Measurements from ENCODE around the gene BIRC7.

BIRC7 gene

GRCh38 chr20:63187338-63188158 lies 48.2 kb upstream of the BIRC7 start:
- no peaks in the 10 kb centered on the region for H3K4me1 ChIP-seq (ENCODE audit: insufficient read depth, low read length, severe bottlenecking)
- H3K79me2 ChIP-seq (ENCODE audit: insufficient read depth, low read length) = no peaks in the 10 kb centered on the region
- H3K27me3 ChIP-seq (ENCODE audit: insufficient read depth, low read length) = no peaks in the 10 kb centered on the region
- H4K20me1 ChIP-seq (ENCODE audit: insufficient read depth, low read length) = no peaks in the 10 kb centered on the region
- no peak overlapping the region for H3K27ac ChIP-seq (ENCODE audit: low read depth, low read length, poor library complexity, severe bottlenecking)
- no peaks in the 10 kb centered on the region for H3K9me2 ChIP-seq (ENCODE audit: low read depth, low read length)
- no peaks in the 10 kb centered on the region for H3K36me3 ChIP-seq (ENCODE audit: insufficient read depth, low read length)
- TF ChIP-seq EZH2 (IDR thresholded peaks at IDR 0.05; ENCODE audit: borderline replicate concordance, low read length) = no peak
- TF ChIP-seq, protein P1, sequence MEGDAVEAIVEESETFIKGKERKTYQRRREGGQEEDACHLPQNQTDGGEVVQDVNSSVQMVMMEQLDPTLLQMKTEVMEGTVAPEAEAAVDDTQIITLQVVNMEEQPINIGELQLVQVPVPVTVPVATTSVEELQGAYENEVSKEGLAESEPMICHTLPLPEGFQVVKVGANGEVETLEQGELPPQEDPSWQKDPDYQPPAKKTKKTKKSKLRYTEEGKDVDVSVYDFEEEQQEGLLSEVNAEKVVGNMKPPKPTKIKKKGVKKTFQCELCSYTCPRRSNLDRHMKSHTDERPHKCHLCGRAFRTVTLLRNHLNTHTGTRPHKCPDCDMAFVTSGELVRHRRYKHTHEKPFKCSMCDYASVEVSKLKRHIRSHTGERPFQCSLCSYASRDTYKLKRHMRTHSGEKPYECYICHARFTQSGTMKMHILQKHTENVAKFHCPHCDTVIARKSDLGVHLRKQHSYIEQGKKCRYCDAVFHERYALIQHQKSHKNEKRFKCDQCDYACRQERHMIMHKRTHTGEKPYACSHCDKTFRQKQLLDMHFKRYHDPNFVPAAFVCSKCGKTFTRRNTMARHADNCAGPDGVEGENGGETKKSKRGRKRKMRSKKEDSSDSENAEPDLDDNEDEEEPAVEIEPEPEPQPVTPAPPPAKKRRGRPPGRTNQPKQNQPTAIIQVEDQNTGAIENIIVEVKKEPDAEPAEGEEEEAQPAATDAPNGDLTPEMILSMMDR (IDR thresholded peaks at IDR 0.05; ENCODE audit: low read length) = no peak
- H2AFZ ChIP-seq (ENCODE audit: low read length) = no peak overlapping the region
- H3F3A ChIP-seq (ENCODE audit: insufficient read depth, low read length) = no peaks in the 10 kb centered on the region
- H3K4me3 ChIP-seq (ENCODE audit: low read depth, low read length, poor library complexity, severe bottlenecking) = no peak overlapping the region
- H3K9ac ChIP-seq (ENCODE audit: low read length) = no peak overlapping the region
- H3K9me3 ChIP-seq (ENCODE audit: low read length) = no peaks in the 10 kb centered on the region
- no peak overlapping the region for H3K4me2 ChIP-seq (ENCODE audit: low read length)

DNA sequence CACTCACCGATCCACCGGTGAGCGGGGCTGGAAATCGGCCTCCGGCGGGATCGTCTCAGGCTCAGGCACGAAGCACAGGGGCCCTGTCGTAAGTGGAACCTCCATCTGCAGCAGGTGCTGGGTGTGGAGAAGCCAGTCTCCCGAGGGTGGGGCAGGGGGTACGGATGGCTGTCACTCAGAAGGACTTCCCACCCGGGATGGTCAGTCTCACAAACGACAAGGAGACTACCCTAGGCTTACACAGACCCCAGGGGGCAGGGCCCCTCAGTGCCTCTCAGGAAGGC lies 47.6 kb upstream of the BIRC7 start:
- no peak overlapping the region for H3K4me3 ChIP-seq (ENCODE audit: low read depth, low read length, poor library complexity, severe bottlenecking)
- TF ChIP-seq, protein P1 (IDR thresholded peaks at IDR 0.05; ENCODE audit: low read length) = no peak
- TF ChIP-seq EZH2 (IDR thresholded peaks at IDR 0.05; ENCODE audit: borderline replicate concordance, low read length) = no peak
- no peaks in the 10 kb centered on the region for H4K20me1 ChIP-seq (ENCODE audit: insufficient read depth, low read length)
- H3K36me3 ChIP-seq (ENCODE audit: insufficient read depth, low read length) = no peaks in the 10 kb centered on the region
- no peaks in the 10 kb centered on the region for H3K4me1 ChIP-seq (ENCODE audit: insufficient read depth, low read length, severe bottlenecking)
- H3K9ac ChIP-seq (ENCODE audit: low read length) = no peak overlapping the region
- no peaks in the 10 kb centered on the region for H3K9me2 ChIP-seq (ENCODE audit: low read depth, low read length)
- no peak overlapping the region for H3K27ac ChIP-seq (ENCODE audit: low read depth, low read length, poor library complexity, severe bottlenecking)
- no peak overlapping the region for H2AFZ ChIP-seq (ENCODE audit: low read length)
- H3K4me2 ChIP-seq (ENCODE audit: low read length) = no peak overlapping the region
- H3K9me3 ChIP-seq (ENCODE audit: low read length) = no peaks in the 10 kb centered on the region
- H3K79me2 ChIP-seq (ENCODE audit: insufficient read depth, low read length) = no peaks in the 10 kb centered on the region
- H3F3A ChIP-seq (ENCODE audit: insufficient read depth, low read length) = no peaks in the 10 kb centered on the region
- no peaks in the 10 kb centered on the region for H3K27me3 ChIP-seq (ENCODE audit: insufficient read depth, low read length)

DNA sequence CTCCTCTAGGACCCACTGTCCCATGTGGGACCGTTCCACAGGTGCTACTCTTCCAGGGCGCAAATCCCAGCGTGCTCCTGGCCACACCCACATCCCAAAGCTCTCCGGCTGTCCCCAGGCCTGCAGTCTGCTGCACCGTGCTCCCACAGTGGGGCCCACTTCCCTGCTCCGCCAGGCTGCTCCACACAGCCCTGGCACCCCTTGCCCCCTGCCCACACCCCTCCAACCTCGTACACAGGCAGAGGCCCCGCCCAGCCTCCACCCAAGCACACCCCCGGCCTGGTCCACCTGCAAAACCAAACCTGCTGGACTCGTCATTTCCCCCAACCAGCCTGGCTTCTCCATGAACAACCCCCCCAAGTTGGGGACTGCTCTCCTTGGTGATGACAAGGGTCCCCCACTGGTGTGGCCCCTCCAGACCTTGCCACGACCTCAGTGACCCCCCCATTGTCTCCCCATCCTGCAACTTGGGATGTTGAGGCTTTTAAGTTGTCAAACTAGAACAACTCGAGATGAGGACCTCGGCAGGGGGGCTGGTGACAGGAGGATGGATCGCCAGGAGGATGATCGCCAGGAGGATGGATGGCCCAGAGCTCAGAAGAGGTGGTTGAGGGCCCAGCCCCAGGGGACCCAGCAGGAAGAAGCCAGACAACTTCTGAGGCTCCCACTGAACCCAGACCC lies 46.9 kb upstream of the BIRC7 start:
- H3K4me1 ChIP-seq (ENCODE audit: insufficient read depth, low read length, severe bottlenecking) = no peaks in the 10 kb centered on the region
- H4K20me1 ChIP-seq (ENCODE audit: insufficient read depth, low read length) = no peaks in the 10 kb centered on the region
- H3K9ac ChIP-seq (ENCODE audit: low read length) = no peak overlapping the region
- no peaks in the 10 kb centered on the region for H3K27me3 ChIP-seq (ENCODE audit: insufficient read depth, low read length)
- H3K9me3 ChIP-seq (ENCODE audit: low read length) = no peaks in the 10 kb centered on the region
- no peaks in the 10 kb centered on the region for H3K79me2 ChIP-seq (ENCODE audit: insufficient read depth, low read length)
- H3F3A ChIP-seq (ENCODE audit: insufficient read depth, low read length) = no peaks in the 10 kb centered on the region
- H3K4me2 ChIP-seq (ENCODE audit: low read length) = no peak overlapping the region
- no peak overlapping the region for H3K4me3 ChIP-seq (ENCODE audit: low read depth, low read length, poor library complexity, severe bottlenecking)
- no peaks in the 10 kb centered on the region for H3K36me3 ChIP-seq (ENCODE audit: insufficient read depth, low read length)
- H2AFZ ChIP-seq (ENCODE audit: low read length) = no peak overlapping the region
- no peak for TF ChIP-seq EZH2 (IDR thresholded peaks at IDR 0.05; ENCODE audit: borderline replicate concordance, low read length)
- TF ChIP-seq, protein P1 (IDR thresholded peaks at IDR 0.05; ENCODE audit: low read length) = no peak
- no peaks in the 10 kb centered on the region for H3K9me2 ChIP-seq (ENCODE audit: low read depth, low read length)
- H3K27ac ChIP-seq (ENCODE audit: low read depth, low read length, poor library complexity, severe bottlenecking) = no peak overlapping the region

Data from OCI-LY1 (cell line).